Neural crest cell (in vitro differentiated cells): Measurements from ENCODE around the gene PHACTR1. TPM values are rescaled to one million over a fixed set of nuclear protein-coding genes. Genes with fewer than 3 reads are reported as not detected.

Experiments
- DNase-seq: peaks from one replicate; pipeline ENCODE4 v3.0.0; 2021; ENCODE audit warnings: low read depth, mixed read lengths, low spot score
- H3K27ac Mint-ChIP-seq: one replicate; pipeline ENCODE4 v1.8.0; 2021; ENCODE audit warnings: mild to moderate bottlenecking, mixed read lengths; ENCODE audit not compliant: unreplicated experiment
- H3K27me3 Mint-ChIP-seq: 2 replicates; pipeline ENCODE4 v1.8.0; 2021; ENCODE audit warnings: low read depth, mild to moderate bottlenecking, mixed read lengths
- H3K36me3 Mint-ChIP-seq: 2 replicates; pipeline ENCODE4 v1.8.0; 2021; ENCODE audit warnings: low read depth, mild to moderate bottlenecking, mixed read lengths
- H3K4me1 Mint-ChIP-seq: 2 replicates; pipeline ENCODE4 v1.8.0; 2021; ENCODE audit warnings: mixed read lengths
- H3K4me3 Mint-ChIP-seq: one replicate; pipeline ENCODE4 v1.8.0; 2021; ENCODE audit warnings: mild to moderate bottlenecking, mixed read lengths
- H3K9me3 Mint-ChIP-seq: 2 replicates; pipeline ENCODE4 v1.8.0; 2021; ENCODE audit warnings: mixed read lengths
- CTCF ChIP-seq: fragments of 200-600 bp; sonication (generic); conservative IDR thresholded peaks from 2 replicates; pipeline ENCODE4 v1.5.0; 2021; ENCODE audit warnings: antibody characterized with exemption, mild to moderate bottlenecking
- total RNA-seq: library from RNA; stranded (reverse); gene quantifications from 2 replicates; pipeline ENCODE4 v1.2.1, GENCODE V29; 2021

PHACTR1 gene
- total RNA-seq, 1 donor from 2014 or later, result 10.4 TPM

GRCh38 chr6:12963567-12963966 is 247.0 kb downstream of the PHACTR1 start:
- DNase-seq, result no peak
- Mint-ChIP-seq H3K27ac (no peak overlapping the region), H3K4me3 (no peak overlapping the region), H3K36me3 (no peaks in the 10 kb centered on the region), H3K27me3 (peaks cover 33% of the 10 kb centered on the region), H3K4me1 (peaks cover 3% of the 10 kb centered on the region), H3K9me3 (no peaks in the 10 kb centered on the region)
- no peak for TF ChIP-seq CTCF

- no peaks in the 10 kb centered on the region for H3K9me3 Mint-ChIP-seq
- no peaks in the 10 kb centered on the region for H3K36me3 Mint-ChIP-seq
- no peak for DNase-seq
- no peak for TF ChIP-seq CTCF
- no peak overlapping the region for H3K4me3 Mint-ChIP-seq
- peaks cover 3% of the 10 kb centered on the region for H3K27me3 Mint-ChIP-seq
- H3K27ac Mint-ChIP-seq, result no peak overlapping the region
- peaks cover 3% of the 10 kb centered on the region for H3K4me1 Mint-ChIP-seq
These were observed 251.1 kb downstream of the PHACTR1 start for GRCh38 chr6:12967686-12968085.

- H3K4me1 Mint-ChIP-seq, result peaks cover 3% of the 10 kb centered on the region
- peaks cover 2% of the 10 kb centered on the region for H3K27me3 Mint-ChIP-seq
- H3K27ac Mint-ChIP-seq, result no peak overlapping the region
- TF ChIP-seq CTCF, result no peak
- H3K9me3 Mint-ChIP-seq, result no peaks in the 10 kb centered on the region
- H3K36me3 Mint-ChIP-seq, result no peaks in the 10 kb centered on the region
- DNase-seq, result no peak
- no peak overlapping the region for H3K4me3 Mint-ChIP-seq
These were observed 251.7 kb downstream of the PHACTR1 start for GRCh38 chr6:12968290-12968689.

- no peak for DNase-seq
- Mint-ChIP-seq H3K36me3 (no peaks in the 10 kb centered on the region), H3K9me3 (no peaks in the 10 kb centered on the region), H3K4me3 (no peak overlapping the region), H3K4me1 (peaks cover 3% of the 10 kb centered on the region), H3K27ac (no peak overlapping the region), H3K27me3 (peaks cover 2% of the 10 kb centered on the region)
- TF ChIP-seq CTCF, result no peak
These were observed 252.4 kb downstream of the PHACTR1 start for GRCh38 chr6:12968839-12969558.

GRCh38 chr6:12969966-12970365 is 253.4 kb downstream of the PHACTR1 start:
- no peaks in the 10 kb centered on the region for H3K36me3 Mint-ChIP-seq
- H3K9me3 Mint-ChIP-seq, result no peaks in the 10 kb centered on the region
- peaks cover 3% of the 10 kb centered on the region for H3K4me1 Mint-ChIP-seq
- TF ChIP-seq CTCF, result no peak
- no peak overlapping the region for H3K27ac Mint-ChIP-seq
- no peaks in the 10 kb centered on the region for H3K27me3 Mint-ChIP-seq
- H3K4me3 Mint-ChIP-seq, result no peak overlapping the region
- DNase-seq, result no peak
